Activated CD4-positive, alpha-beta T cell treated with anti-CD3 and anti-CD28 coated beads, Interleukin-2, amount 50 U/mL, for 16 hours (primary cell): ENCODE data around the gene CPVL.

ENCODE experiments used
- DNase-seq: peaks from one replicate; pipeline ENCODE4 v3.0.0-alpha.2; 2020

The CPVL gene

DNA sequence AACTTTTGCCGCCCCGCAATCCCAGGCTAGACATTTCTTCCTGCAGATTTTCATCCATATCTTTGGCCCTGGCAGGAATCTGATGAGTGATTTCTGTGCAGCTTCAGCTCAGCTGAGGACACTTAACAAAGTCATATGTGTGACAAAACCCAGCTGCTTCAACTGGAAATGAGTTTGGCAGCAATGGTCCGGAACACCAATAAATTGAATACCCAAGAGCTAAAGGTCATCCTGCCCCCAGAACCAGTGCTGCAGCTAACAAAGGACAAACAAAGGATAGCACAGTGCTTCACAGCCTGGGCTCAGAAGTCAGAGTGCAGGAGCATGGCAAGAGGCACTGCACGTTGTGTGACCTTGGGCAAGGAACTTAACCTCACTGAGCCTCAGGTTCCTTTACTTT, 148.2 kb downstream of the CPVL start:
- no peak for DNase-seq

DNA sequence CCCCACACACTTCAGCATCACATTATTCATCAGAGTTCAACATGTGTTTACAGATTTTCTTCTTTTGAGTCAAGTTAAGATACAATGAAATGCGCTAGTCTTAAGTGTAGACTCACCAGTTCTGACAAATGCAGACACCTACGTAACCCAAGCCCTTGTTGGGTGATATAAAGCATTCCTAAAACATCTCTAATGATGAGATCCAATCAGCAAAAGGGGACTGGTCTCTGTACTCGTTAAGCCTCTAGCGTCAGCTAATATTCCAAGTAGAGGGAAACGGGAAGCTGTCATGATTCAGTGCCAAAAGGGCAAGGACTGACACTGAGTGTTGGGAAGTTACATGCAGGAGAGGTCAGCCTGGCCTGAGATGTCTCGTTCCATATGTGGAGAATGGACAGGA, 149.5 kb downstream of the CPVL start:
- no peak for DNase-seq

DNA sequence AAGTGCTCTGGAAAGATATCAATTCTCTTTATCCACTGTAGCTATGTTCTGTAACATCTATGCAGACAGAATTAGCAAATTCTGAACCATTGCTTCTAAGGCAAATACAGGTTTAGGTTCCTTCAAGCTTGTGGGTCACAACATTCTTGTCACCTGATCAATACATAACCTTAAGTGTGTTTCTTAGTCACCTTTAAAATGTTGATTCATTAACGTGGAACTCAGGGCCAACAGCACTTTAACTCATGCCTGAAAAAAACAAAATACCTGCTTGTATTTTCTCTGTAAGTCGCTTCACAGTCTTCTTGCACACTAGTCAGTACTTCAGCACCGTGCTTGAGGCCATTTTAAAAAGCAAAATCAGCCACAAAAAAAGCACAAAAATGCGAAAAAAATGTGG, 153.0 kb downstream of the CPVL start:
- DNase-seq: no peak

DNA sequence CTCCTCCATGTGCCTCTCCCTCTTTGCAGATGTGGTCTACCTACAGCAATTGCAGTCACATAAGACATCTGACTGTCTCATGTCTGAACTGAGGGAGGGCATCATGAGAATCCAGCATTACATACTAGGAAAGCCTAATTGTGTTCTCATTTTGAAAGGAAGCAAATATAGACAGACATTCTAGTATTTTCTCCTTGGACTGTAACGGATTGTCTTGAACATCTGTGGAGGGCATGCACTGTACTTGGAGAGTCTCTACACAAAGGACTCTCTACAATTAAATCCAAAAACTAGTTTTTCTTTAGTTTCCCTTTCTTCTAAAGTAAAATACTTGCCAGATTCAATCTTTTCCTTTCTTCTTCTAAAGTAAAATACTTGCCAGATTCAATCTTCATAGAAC, 153.5 kb downstream of the CPVL start:
- no peak for DNase-seq

DNA sequence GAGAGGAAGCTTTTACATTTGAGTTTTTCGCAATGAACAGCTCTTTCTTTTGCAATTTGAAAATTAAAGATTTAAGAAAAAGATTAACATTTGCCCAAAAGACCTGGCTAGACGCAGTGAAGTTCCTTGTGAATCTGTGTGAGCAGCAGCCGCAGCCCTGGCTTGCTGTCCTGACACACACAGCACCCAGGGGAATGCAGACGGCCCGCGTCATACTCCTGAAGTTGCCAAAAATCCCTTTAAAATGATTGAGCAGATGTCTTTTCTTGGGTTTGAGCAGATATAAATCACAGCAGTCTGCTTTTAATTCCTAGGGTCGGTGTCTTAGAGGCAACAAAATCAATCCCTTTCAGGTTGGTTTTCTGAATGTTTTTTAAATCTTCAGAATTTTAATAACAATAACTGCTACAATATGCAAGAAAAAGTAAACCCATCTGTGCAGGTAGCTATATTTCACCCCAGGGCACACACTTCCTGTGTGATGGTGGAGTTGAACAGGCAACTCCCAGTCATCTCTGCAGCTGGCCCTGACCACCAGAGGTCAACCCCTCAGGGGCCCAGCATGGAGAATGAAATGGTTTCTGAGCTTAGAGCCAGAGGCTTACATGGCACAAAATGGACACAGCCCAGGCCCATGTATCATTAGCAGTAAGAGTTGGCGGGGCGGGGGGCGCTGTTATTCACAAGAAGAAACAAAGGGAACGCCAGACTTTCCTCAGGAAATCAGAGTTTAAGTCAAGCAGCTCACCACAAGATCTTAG, 156.0 kb downstream of the CPVL start:
- no peak for DNase-seq

DNA sequence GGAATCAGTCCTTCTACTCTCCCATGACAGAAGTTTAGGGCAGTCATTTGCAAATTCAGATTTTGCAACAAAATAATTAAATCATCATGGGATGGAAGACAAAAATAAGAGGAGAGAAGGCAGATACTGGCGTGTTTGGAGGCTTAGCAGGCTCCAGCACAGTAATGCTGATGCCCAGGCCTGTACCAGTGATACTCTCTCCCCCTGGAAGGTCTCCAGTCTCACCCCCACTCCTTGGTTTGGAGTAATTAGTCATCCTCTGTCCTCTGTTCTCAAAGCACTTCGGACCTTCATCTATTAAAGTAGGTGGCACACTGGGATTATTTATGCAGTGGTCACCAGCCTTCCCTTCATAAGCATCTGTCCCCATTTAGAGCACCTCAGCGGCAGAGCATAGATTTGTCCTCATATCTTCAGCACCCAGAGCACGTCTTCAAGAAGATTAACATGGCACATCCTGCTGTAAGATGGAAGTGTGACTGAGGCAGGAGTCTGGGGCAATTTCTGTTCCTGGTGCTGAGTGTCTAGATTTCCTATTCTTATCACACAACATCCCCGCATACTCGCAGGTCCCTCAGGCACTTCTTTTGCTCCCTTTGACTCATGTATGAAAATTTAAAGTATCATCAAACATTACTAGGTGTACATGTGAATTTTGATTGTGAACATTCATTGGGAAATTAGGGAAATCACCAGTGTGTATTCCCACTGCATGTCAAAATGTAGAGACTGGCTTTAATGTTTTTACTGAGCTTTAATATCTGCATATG, 156.9 kb downstream of the CPVL start:
- no peak for DNase-seq

DNA sequence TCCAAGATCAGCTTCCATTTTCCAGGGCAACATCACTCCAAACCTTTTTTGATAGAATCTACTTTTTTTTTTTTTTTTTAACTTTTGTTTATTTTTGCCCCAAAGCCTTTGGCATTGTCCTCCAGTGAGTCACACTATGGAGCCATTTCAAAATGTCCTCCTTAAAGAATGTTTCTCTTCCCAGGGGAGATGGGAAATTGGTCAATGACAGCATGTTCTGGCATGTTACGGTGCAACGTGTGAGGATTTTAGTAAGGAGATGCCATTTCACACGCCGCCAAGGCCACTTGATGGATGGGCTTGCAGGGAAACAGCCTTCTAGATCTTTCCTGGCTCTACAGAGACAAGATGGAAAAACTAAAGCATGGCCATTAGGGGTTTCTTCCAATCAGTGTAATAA, 157.5 kb downstream of the CPVL start:
- no peak for DNase-seq

DNA sequence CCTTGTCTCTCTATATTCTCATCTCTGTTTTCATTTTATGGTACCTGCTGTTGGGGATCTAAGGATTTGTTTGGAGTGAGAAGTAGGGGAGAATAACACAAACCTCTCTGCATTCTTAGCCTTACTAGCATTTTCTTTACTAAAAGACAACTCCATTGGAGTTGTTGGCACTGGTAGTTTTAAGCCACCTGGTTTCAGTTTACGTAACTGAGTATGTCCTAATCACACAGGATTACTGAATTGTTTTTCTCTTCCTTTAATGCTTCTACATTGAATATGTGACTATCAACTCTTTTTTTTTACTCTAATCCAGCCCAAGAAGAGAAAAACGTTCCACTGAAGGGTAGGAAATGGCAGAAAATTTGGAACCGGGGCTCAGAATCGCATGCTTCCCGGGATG, 158.2 kb downstream of the CPVL start:
- DNase-seq: no peak

DNA sequence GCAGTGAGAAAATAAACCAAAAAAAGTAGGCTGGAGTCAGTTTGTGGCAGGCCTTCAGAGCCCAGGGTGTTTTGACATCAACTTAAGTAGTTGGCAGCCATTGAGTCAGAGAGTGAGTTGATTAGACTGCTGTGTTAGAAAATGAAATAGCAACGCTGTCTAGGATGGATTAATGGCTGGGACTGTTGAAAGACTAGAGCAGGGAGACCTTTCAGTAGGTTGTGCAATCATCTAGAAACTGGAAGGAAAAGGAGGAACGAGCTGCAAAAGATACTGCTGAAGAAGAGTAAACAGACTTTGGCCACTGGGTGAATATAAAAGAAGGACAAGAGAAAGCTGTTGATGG, 159.6 kb downstream of the CPVL start:
- no peak for DNase-seq

DNA sequence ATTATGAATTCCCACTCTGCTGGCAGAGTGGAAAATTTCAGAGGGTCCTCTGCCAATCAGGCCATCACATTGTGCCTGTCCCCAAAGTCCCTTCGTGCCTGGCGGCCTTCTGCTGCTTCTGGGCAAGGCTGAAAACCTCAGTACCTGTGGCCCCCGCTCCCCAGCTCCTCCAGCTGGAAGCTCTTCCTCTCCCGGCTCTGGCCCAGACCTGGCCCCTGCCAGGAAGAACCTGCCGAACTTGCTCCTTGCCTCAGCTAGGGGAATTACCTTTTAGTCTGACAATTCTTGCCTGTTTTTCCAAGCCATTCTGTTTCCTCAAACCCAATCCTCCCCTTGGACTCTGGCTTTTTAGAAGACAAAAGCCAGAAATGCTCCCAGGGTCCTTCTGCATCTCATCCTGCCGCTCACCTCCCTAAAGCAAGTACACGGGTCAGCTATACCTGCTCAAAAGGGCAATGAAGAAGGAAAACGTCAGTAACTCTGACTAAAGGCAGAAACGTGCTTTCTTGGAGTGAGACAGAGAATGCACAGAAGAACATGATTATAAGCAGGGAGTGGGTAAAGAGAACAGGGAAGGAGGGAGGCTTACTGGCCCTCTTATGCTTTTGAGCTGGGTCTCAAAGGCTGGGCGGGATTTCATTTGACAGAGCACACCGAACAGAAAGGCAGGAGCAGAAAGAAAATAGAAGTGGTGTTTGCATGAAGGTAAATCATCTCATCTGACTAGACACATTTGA, 160.1 kb downstream of the CPVL start:
- DNase-seq: no peak

DNA sequence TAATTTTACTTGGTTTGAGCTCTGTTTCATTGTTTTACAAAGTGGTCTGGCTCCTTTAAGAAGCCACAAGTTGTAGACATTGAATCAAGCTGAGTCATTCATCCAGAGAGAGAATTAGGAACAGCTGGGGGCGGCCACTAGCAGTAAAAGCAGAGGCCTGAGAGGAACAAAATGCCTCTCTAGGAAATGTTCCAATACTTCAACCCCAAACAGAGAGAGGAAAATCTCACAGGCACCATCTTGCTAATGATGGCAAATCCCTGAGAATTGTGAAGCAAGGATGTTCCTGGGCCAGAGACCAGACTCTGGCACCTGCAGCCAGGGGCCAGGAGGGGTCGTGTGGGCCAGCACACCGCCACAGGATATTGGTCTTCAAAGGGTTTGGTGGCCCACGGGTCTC, 161.7 kb downstream of the CPVL start:
- no peak for DNase-seq

DNA sequence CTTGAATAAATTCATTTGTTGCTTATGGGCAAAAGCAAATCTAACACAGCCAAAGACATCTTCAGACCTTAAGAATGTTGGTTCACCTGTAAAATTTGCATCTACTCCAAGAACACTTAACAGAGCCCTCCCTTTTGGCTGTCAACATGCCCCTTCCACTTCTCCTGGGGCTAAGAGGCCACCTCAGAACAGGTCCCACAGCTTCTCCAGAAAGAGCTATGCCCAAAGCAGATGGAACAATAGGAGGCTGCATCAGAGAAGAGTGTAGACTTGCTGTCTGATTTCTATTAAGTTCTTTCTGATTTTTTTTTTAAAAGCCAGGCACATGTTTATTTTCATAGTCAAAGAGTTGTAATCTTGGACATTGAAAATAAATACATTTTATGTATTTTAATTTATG, 162.1 kb downstream of the CPVL start:
- DNase-seq: no peak

DNA sequence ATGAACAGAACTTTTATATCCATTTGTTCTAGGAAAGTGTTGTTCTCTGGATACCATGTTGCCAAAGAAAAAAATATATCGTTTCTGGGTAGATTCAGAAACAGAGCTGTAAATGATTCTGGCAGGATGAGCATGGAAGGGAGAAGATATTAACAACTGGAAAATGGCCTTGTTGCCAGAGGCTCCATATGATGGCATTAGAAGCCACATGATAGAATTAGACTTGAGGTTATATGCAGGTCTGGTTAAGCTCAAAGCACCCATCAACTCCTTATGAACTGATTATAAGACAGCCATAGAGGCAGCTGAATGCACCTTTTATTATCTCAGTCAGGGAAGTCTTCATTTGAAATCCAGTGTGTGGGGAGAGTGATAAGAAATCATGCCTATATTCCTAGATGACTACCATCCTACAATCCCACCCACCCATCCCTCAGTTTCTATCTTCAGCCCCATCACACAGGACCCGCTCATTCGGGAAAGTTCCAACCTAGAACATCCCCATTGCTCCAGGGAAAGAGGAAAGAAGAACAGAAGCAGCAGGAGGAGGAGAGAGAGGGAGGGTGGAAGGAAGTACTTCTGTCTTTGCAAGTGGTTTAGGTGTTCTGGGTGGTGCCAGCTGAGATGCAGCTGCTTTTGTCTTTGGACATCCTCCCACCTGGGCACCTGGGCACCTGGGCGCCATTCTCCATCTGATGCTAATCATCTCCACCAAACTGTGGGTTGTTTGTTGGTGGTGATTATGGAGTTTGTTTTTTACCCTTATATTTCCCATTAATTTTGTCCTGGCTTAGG, 162.7 kb downstream of the CPVL start:
- DNase-seq: no peak

DNA sequence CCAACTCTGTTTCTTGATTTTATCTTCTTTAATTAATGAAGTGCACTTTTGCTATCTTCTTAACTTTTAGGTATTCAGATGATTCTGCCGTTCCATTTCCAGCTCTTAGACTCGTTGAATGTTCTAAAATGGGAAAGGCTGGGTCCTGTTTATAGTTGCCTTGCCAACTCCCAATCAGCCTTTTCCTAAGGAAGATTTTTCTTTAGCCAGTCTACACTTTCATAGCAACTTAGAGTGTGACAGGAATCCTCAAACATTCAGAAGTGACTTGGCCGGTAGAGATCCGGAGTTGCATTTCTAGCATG, 165.2 kb downstream of the CPVL start:
- DNase-seq: no peak

DNA sequence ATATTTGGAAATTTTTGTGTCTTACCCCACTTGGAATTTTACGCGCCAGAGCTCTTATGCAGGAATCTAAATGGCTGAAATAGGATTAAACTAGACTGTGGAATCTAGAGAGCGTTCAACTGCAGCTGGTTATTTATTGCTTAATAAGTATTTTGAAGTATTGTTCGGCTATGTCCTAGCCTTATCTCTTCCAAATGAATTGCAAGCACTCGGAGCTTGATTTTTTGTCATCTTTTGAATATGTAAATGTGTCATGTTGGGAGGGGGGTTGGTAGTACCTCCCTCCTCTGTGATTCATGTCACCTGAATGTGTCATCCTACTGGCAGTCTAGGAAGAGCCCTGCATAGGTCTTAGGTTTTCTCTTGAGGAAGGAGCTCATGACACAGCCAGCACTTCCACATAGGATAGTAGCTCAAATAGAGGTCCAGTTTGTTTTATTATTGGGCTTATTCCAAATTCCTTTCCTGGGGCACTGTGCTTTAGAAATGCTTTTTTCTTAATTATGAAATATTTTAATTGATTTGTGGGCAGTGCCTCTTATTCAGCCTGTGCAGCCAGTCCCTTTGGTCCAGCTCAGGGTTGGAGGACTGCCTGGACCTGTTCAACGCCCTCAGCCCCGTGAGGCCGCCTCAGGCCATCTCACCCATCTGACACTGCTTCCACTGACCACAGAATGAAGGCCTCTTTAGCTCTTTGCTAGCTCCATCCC, 165.7 kb downstream of the CPVL start:
- no peak for DNase-seq

DNA sequence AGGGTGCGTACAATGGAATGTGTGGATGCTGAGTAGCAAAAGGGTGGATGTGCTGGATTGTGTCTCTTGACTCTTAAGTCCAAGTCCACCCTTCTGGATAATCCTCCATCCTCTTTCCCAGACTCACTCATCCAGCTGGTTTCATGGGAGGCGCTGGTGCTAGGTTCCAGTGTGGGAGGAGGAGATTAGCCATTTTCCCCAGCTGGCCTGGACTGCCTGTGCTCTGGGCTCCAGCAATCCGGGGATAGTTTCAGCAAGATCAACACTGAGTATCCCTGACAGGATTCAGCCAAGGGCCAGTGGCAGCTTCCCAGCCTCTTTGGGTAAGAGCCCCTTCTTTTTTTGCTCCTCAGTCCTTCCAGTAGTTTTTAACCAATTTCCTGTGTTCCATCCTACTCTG, 166.6 kb downstream of the CPVL start:
- DNase-seq: no peak

DNA sequence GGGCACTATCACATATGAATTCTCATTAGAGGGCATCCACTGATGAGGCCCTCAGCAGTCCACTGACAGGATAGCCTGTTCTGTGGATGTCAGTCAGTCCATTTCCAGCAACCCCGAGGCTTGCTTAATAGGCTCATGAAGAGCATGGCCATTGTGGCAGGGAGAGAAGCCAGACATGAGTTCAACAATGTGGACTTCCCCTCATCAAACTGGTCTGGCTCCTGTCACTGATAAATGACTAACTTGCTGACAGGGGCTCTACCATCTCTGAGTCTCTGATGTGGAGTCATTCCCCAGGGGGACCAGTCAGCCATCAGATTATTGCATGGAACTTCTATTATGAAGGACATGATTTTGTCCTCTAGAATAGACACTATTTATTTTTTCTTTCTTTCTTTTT, 168.5 kb downstream of the CPVL start:
- no peak for DNase-seq

DNA sequence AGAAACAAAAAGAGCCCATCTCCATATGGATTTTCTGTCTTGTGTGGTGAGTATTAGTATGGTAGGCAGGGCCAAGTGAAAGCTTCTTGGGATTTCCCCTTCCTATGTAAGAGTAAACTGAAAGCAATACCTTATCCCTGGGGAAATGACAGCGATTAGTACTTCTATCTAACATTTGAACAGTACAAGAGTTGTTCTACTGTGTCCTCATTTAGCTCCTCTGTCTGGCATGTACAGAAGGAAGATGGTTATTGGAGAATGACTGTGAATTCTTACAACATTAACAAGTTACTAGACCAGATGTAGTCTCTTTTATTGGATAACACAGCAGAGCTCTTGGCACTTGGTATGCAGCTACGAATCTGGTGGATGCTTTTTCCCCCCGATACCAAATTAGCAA, 170.3 kb downstream of the CPVL start:
- no peak for DNase-seq

DNA sequence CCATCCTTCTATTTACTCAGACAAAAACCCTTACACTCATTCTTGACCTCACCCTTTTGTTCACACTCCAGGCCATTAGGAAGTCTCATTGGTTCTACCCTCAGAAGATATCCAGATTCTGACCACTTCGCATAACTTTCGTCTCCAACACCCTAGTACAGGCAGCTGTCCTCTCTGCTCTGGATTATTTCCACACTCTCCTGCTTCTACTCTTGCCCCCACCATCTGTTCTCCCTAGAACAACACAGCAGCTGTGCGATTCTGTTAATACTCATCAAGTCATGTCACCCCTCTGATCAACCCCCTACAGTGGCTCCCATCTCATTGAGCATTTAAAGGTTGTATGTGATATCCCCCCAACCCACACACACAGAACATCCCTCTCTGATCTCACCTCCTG, 172.7 kb downstream of the CPVL start:
- no peak for DNase-seq

DNA sequence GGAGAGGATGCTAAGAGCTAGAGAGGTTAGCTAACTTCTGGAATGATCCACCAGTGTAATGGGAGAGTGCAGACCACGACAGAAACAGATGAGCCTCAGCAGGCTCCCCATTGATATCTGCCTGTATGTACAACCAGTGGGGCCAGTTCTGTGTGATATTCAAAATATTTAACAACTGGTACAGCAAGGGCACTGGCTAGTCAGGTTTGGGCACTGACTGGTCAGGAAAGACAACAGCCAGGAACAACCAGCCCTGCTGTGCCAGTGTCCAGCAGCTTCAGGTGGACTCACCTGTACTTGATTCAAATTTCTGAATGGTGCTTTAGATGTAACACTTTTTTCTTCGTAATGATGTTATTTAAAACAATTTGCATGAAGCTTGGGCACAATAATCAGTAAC, 182.3 kb downstream of the CPVL start:
- no peak for DNase-seq

DNA sequence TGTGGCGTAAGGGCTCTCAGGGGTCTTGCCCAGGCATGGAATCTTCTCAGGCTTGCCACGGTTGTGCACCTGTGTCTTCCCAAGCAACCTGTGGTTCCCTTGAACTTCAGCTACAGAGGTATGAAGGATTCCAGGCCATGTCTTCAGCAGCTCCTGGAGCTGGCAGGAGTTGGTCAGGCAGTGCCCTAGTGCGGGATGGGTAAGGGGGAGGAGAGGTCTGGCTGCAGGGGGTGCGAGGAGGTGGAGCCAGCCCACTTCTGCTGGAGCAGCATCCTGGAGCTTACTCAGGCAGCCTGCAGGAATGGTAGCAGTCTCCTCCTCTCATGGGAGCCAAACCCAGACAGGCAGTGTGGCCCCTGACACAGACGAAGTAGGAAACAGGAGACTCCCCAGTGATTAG, 184.4 kb downstream of the CPVL start:
- no peak for DNase-seq

DNA sequence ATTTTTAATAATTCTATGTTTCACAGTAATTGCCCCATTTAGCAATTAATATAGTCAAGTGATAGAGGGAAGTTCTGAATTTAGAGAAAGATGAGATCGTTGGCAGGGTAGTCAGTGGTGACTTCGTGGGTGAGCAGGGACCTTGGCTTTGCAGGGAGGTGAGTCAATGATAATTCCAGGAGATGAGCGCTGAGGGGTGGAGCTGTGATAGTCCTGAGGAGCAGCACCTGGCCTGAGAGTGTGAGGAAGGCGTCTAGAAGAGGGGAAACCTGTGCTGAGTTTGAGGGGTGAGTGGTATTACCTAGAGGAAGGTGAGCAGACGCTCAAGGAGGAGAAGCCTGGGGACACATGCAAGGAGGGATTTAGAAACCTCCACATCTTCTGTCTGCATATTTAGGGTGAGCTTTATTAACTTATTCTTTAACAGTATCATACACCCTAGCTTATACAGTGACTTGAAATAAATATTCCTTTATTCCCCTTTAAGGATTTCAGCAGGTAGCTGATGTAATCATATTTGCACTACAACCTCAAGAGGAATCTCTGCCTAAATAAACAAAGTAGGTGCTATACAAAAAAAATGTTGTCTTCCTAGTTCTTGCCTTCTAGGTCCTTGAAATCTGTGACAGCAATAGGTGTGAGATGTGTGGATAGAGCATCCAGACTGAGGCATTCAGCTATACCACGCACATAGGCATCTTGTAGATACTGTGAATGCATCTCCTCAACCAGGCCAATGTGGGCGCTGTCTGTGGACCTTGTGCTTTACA, 186.1 kb downstream of the CPVL start:
- no peak for DNase-seq
